ENCODE results near the gene ADORA2B.
"Not testable (repeated sequence)": the region's sequence is repeated elsewhere in the genome, so short reads cannot be mapped to it uniquely, and the experiment has no call there.

The ADORA2B gene

DNA sequence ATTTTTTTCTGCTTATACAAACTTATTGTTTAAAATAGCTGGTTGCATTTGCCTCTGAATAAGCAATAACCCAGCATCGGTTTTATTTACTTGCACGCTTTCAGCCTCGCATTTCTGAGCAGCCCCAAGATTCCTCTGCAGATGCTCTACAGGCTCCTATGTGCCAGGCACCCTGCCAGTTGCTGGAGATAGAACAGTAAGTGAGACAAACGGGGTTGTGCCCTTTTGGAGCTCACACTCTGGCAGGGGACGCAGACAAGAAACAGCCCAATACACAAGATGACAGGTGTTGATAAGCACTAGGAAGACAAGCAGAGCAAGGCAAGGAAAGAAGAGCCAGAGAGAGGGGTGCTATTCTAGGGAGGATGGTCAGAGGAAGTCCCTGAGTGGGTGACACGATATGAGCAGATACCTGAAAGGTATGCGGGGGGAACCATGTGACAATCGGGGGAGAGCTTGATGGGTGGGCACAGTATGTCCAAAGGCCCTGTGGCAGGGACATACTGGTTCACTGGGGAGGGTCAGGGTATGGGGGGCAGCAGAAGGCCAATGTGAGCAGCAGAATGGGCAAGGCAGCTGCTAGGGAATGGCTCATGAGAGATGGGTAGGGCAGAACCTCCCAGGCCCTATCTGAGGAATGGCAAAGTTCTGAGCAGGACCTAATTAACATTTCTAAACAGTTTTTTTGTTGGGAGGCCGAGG, 18.7 kb upstream of the ADORA2B start:
- DNase-seq = no peak

- no peak for DNase-seq
These were observed 16.6 kb upstream of the ADORA2B start for GRCh38 chr17:15928286-15928785.

GRCh38 chr17:15929941-15930340, 15.0 kb upstream of the ADORA2B start:
- DNase-seq = no peak

DNA sequence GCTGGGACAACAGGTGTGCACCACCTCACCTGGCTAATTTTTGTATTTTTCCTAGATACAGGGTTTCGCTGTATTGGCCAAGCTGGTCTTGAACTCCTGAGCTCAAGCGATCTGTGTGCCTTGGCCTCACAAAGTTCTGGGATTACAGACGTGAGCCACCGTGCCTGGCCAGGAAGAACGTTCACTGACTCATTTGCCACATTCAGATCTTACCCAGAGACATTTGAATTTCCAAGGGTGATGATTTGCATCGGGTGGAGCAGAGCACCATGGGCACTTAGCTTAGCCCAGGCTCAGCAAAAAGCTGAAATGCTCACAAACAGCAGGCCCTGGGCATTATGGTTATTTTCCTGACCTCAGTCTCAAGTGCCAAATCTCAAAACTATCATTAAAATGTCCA, 14.5 kb upstream of the ADORA2B start:
- DNase-seq = no peak

GRCh38 chr17:15931394-15931793, 13.5 kb upstream of the ADORA2B start:
- no peak for DNase-seq

DNA sequence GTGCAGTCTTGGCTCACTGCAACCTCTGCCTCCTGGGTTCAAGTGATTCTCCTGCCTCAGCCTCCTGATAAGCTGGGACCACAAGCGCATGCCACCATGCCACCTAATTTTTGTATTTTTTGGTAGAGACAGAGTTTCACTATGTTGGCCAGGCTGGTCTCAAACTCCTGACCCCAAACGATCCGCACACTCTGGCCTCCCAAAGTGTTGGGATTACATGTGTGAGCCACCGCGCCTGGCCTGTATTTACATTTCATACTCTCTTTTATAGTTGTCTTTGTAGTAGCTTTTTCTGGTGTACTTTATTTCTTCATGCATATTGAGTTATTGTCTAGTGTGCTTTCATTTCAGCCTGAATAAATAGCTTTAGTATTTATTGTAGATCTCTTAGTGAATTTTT, 10.1 kb upstream of the ADORA2B start:
- DNase-seq = no peak

- no peak for DNase-seq
These were observed 9.0 kb upstream of the ADORA2B start for GRCh38 chr17:15935891-15936290.

DNA sequence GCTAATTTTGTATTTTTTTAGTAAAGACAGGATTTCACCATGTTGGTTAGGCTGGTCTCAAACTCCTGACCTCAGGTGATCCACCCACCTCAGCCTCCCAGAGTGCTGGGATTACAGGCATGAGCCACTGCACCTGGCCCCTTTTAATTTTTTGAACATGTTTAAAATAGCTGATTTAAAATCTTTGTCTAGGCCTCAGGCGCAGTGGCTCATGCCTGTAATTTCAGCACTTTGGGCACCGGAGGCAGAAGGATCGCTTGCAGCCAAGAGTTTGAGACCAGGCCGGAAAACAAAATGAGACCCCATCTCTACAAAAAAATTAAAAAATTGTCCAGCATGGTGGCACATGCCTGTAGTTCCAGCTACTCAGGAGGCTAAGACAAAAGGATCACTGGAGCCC, 8.4 kb upstream of the ADORA2B start:
- DNase-seq = not testable (repeated sequence)

DNA sequence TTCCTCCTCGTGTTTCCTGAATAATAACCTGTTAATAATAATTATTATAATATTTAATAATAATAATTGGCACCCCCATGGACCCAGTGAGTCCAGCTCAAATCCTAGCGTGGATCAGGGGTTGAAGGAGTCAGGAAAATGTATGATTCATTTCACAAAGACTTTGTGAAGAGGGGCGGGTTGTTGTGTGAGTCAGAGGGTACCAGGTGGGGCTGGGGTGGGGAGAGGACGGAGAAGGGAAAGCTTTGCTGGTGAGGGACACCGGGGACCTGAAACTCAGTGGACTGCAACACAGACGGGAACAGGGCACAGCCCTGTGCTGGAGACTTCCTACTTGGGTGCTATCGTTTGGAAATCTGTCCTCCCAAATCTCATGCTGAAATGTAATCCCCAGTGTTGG, 3.1 kb upstream of the ADORA2B start:
- no peak for DNase-seq

- DNase-seq = no peak
These were observed 2.6 kb upstream of the ADORA2B start for GRCh38 chr17:15942207-15942833.

GRCh38 chr17:15943971-15944758, 765 bp upstream of the ADORA2B start:
- DNase-seq = no peak

GRCh38 chr17:15945527-15946191, 729 bp downstream of the ADORA2B start:
- peak; percentile 25 for DNase-seq

GRCh38 chr17:15946611-15947120, 1.7 kb downstream of the ADORA2B start:
- no peak for DNase-seq

DNA sequence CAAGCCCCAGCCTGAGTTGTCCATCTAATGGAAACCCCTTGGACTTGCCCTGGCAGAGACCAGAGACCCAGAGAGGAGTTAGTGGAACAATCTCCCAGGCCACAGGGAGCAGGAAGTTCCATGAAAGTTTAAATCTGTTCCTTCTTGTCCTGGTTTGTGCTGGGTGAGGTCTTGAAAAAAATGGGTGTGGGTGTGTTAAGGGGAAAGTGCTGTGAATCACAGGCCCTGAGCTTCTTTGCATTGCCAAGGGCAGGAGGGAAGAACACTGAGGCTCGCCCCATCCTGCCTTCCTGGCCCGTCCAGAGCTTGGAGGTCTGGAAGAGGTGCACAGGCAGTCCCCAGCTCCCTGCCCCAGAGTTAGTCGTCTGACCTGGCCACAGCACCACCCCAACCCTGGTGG, 2.3 kb downstream of the ADORA2B start:
- no peak for DNase-seq

- DNase-seq = no peak
These were observed 3.2 kb downstream of the ADORA2B start for GRCh38 chr17:15947976-15948752.

GRCh38 chr17:15951368-15952047, 6.6 kb downstream of the ADORA2B start:
- no peak for DNase-seq

DNA sequence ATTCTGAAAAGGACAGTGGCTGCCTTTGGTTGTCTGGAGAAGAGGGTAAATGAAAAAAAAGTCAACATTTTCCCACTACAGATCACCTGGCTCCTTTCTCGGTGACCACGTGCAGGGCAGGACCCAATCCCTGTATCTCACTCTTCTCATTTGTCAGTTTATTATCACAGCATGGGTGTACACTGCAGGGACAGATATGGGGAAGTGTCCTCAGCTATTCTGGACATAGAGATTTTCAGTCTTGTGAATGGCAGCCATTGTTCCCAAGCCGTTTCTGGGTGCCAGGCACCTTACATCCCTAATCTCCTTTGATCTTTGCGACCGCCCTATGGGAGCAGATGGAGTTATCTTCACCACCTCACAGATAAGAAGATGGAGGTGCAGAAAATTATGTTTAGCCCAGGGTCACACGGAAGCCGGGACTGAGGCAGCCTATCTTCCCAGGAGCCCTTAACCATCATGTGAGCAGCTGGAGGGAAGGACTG, 7.2 kb downstream of the ADORA2B start:
- DNase-seq = no peak

DNA sequence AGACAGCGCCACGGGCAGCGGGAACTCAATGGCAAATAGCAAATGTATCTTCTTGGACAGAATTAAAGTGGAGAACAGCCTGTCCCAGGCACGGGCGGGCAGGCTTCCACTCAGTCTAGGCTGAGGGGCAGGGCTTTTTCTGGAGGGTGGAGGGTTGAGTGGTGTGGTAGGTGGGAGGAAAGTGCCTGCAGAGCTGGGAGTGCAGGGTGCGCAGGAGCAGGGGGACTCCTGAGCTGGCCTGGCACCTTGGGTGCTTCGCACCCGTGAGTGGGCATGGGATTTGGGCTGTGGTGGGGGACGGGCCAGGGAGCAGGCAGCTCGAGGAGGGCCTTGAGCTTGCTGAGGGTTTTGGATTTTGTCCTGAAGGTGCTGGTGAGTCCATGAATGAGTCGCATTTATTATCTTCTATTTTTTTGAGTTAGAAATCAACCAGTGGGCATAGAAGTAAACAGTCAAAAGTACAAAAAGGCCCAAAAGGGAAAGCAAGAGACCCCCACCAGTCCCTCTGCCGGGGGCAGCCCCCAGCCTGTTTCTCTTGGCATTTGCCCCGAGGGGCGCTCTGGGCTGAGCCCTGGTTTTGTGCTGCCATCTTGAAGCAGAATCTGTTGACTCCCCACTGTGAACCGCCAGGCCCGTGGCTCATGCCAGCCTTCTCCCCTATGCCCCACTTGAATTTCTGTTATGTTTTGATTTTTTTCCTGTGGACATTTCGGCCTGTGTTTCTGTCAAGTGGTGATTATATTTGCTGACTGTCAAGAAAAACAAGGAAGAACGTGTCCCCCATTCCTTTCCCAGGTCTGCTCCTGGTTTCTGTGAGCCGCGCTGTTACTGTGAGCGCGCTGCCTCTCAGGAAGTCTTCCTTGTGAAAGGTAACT, 8.2 kb downstream of the ADORA2B start:
- no peak for DNase-seq

GRCh38 chr17:15954222-15954621, 9.3 kb downstream of the ADORA2B start:
- no peak for DNase-seq

- DNase-seq = no peak
These were observed 11.0 kb downstream of the ADORA2B start for GRCh38 chr17:15955793-15956541.

All from activated CD4-positive, alpha-beta T cell treated with anti-CD3 and anti-CD28 coated beads for 1 hour (primary cell).